ENCODE measurements around the gene NDUFS3.
A peak's percentile ranks its signal among the peaks of the same experiment; 100 is the strongest.

DNA sequence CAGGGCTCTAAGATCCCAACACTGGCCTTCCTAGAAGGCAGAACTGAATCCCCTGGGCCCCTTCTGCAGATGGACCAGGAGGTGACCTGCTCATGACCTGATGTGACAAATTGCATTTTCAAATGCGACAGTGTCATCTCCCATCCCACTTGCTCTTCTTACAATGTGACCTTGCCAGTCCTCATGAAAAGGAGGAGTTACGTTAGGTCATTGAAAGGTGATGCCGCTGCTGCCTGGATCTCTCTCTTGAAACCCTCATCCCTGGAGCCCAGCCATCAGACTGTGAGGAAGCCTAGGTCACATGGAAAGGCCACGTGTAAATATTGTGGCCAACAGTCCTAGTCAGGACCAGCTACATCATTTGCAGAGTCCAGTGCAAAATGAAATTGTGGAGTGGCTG lies 21.0 kb downstream of the NDUFS3 start:
- TF ChIP-seq TAF1 (CRISPR knock-in tag; IDR thresholded peaks at IDR 0.05), result no peak
- no peak for TF ChIP-seq PRPF4 (IDR thresholded peaks at IDR 0.05; ENCODE audit: low read depth, low read length, poor library complexity, severe bottlenecking)
- 0 out of 2 replicates have a peak, but pooled peaks have one; percentile 63 for TF ChIP-seq ZSCAN22 (CRISPR knock-in tag; IDR thresholded peaks at IDR 0.05)
- no peak for TF ChIP-seq PTBP1 (IDR thresholded peaks at IDR 0.05; ENCODE audit: low read depth, low read length, poor library complexity, severe bottlenecking)
- TF ChIP-seq SALL1 (CRISPR knock-in tag; IDR thresholded peaks at IDR 0.05), result no peak
- TF ChIP-seq, protein P1, sequence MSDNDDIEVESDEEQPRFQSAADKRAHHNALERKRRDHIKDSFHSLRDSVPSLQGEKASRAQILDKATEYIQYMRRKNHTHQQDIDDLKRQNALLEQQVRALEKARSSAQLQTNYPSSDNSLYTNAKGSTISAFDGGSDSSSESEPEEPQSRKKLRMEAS (IDR thresholded peaks at IDR 0.05), result no peak
- TF ChIP-seq SMC3 (IDR thresholded peaks at IDR 0.05; ENCODE audit: low read length), result no peak
- no peak for TF ChIP-seq EP300 (IDR thresholded peaks at IDR 0.05; ENCODE audit: low read depth in 2 of 2, low read length in 2 of 2)
- no peak for TF ChIP-seq EP300 (CRISPR knock-in tag; IDR thresholded peaks at IDR 0.05; ENCODE audit: borderline replicate concordance)
- TF ChIP-seq ATRX (CRISPR knock-in tag; IDR thresholded peaks at IDR 0.05; ENCODE audit: borderline replicate concordance), result no peak

All from HepG2 (cell line).